NCI-H128 (cell line): ENCODE results near the gene CMIP.

ENCODE experiments used
- DNase-seq: peaks from one replicate; lab custom pipeline; 2025; ENCODE audit not compliant: unreplicated experiment; lab: John Stamatoyannopoulos, UW

CMIP gene

DNA sequence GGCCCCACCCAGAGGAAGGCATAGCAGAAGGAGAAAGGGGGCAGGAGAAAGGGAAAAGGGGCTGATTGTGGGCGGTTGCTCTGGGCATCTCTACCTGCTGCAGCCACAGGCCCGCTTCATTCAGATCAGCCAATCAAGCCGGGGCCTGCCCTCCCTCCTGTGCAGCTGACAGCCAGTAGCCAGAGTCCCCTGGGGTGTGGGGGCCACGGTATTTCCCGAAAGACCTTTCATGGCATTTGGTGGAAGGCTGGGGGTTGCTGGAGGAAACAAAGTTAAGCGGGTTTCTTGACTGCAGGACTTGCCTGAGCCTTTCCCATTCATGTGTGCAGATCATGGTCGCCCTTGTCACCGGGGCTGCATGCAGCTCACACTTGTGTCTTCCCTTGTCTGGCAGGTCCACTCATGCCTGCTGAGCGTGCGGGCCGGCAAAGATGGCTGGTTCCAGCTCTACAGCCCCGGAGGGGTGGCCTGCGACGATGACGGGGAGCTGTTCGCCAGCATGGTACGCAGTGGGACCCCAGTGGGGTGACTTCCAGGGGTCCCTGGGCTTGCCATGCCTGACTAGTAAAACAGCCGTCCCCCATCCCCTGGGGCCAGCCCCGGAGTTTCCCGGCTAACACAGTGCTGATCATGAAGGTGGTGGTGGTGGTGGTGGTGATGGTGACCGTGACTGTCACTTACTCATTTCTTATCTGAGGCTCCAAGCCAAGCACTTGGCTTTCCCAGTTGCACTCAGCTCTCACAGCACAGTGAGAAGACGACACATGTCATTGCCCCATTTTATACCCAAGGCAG, 251.8 kb downstream of the CMIP start:
- DNase-seq, result no peak

DNA sequence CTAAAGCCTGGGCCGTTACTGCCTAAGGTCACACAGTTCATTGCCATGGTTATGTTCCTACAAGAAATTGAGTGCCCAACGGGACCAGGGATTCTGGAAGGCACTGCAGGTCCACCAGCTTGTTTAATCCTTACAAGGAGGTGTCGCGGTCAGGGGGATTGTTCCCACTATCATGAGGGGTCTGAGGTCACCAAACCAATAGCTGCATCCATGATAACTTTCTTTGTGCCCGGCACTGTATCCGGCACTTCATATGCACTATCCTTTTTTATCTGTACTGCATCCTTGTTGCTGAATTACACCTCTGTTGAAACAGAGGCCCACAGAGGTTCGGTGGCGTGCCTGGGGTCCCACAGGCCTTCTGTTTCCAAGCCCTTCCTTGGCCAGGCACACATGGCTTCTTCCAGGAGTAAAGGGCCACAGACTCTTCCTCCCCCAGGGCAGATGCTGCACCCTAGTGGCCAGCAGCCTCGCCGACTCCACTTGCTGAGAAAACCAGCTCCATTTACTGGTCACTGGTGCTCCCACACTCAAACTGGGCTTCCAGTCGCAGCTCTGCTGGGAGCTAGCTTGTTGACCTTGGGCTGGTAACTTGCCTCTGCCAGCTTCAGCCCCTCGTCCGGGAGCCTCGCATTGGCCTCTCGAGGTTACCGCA, 252.5 kb downstream of the CMIP start:
- DNase-seq, result no peak

DNA sequence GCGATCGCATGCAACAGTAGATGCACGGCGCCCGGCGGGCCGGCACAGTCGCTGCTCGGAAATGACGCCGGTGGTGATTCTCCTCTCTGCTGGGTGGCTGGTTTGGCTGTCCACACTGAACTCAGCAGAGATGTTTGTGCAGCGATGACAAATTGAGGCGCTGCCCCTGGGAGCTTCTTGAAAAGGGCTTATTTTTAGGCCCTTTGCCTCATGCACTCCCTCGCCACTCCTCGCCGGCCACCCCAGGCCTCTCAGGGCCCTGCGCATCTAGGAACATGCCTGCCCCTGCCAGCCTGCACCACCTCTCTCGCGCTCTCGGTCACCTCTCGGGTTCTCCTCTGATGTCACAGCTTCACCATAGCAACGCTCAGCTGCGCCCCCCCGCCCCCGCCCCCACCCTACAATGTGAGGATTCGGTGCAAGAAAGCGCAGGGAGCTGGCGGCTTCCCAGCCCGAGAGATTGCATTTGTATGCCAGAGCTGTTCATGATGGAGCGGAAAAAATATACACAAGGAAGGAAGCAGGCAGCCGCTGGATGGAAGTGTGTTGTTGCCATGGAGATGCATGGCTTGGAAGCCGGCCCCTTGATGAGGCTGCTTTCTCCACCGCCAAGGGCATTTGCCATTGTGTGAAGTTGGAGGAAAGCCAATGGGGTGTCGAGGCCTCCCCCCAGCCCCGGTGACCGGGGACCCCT, 253.2 kb downstream of the CMIP start:
- no peak for DNase-seq

DNA sequence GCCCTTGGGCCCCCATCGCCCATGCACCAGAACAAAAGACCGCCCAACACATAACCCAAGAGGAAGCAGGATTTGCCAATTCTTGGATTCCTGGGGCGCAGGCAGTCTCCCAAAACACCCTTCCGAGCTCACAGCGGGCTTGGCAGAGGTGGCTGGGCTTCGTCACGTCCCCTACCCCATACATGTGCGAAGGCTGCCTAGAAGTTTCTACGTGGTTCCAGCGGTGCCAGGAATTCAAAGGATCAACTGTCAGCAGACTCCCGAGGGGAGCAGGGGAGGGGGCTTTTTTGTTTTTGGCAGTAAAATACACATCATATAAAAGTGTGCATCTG, 253.7 kb downstream of the CMIP start:
- no peak for DNase-seq

DNA sequence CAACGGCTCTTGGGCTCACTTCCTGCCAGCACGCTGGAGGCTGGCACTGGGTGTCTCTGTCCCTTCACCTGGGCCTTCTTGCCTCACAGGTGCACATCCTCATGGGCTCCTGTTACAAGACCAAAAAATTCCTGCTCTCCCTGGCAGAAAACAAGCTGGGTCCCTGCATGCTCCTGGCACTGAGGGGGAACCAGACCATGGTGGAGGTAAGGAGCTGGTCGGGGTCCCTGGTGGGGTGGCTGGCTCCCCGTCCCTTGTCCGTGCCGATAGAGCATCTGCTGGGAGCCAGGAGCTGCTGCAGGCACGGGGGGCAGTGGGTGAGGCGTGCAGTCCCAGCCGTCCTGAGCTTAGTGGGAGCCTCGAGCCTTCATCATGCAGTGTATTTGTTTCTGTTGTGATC, 255.0 kb downstream of the CMIP start:
- no peak for DNase-seq

DNA sequence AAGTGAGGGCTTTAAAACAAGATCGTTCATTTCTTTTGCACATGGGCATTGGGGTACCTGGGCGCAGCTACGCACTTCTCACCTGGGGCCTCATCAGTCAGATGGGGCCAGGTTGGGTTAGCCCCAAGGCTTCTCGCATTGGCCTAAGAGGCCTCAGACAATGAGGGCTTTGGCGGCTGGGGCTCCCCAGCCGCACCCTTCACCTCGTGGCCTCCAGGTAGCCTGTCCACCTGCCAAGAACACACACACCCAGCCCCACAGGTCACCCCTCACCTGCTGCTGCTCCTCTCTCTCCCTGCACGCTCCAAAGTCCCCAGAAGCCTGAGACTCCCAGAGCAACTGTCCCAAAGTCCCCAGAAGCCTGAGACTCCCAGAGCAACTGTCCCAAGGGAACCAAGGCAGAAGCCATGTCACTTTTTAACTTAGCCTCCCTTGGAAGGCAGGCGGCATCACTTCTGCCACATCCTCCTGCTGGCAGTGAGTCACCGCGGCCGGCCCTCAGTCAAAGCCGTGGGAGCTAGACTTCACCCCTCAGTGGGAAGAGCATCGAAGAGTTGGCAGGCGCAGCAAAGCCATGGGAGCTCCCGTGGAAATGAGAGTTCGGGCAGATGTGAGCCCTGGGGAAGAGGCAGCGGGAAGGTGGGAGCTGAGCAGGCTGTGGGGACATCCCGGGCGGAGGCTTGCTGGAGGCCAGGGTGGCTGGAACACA, 255.6 kb downstream of the CMIP start:
- no peak for DNase-seq

DNA sequence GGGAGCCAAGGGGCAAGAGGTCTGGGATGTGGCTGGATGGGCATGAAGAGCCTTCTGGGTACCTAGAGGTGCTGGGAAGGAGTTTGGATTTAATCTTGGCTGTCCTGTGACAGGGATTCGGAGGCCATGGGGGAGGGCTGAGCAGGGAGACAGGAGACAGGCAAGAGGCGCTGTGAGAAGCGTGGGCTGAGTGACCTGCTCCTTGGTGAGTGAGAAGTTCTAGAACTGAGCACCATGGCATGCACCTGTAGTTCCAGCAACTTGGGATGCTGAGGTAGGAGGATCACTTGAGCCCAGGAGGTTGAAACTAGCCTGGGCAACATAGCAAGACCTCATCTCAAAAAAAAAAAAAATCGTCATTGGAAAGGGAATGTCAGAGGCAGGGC, 256.2 kb downstream of the CMIP start:
- DNase-seq, result no peak

DNA sequence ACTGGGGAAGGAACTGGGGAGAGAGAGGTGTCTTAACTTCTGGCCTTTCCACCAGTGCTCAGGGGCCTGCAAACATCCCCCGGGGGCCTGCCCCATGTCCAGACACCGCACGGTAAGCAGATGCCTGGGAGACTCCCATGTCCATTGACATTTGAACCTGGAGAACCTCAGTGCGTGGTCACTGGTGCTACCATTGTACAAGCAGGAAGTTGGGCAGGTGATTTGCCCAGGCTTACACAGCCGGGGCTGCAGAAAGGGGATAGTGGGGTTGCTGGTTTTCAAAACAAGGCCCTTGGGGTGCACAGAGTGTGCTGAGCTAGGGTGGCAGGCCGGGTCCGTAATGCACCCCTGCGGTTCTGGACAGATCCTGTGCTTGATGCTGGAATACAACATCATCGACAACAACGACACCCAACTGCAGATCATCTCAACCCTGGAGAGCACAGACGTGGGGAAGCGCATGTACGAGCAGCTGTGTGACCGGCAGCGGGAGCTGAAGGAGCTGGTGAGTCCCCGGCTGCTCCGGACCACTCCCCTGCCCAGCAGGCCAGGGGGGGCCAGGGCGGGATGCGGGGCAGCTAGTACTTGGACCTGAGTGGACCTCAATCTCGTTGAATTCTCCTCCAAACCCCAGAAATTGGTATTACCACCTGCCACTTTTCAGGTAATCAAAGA, 256.8 kb downstream of the CMIP start:
- no peak for DNase-seq

DNA sequence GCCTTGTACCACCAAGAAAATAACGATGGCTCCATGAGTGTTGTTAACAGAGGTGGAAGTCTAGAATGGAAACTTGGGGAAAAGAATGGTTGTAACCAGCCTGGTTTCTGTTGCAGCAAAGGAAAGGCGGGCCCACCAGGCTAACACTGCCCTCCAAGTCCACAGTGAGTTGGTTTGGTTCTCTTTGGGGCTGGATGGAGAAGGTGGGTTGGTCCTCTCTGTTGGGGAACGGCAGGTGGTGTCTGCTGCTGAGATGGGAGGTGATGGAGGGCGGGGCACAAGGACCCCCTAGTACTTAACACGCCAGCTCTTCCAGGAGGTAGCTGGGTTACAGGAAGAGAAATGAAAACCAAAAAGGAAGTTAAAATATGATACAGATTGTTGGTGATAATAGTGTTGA, 257.9 kb downstream of the CMIP start:
- no peak for DNase-seq

DNA sequence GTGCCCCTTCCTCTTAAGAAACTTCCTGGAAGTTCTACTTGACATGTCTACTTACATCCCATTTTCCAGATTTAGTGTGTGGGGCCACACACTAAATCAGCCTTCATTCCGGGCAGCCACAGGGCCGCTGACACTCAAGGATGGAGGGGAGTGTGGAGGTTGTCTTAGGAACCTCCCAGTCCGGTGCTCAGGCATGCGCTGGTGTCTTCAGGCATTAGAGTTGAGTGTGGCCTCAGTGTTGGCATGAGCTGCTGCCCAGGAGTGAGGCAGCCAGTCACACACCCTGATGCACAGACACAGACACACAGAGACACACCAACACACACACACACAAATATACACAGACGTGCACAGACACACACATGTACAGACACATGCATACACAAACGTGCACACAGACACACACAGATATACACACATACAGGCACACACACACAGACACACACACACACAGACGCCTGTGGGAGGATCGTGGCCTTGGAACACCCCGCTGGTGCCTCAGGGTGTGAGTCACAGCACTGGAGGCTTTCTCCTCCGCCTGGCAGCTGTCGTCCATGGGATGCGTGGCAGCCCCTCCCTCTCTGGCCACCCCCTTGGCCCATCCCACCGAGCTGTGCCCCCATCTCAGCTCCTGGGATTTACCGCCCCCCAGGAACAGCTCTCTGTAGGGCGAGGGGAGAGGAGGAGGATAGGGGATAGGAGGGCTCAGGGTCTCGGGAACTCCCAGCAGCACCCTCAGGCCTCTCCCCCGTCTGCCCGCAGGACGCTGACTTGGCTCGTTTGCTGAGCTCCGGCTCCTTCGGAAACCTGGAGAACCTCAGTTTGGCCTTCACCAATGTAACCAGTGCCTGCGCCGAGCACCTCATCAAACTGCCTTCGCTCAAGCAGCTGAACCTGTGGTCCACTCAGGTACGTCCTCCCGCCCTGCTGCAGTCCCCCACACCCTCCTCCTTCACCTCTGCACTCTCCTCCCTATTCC, 258.9 kb downstream of the CMIP start:
- DNase-seq, result no peak

DNA sequence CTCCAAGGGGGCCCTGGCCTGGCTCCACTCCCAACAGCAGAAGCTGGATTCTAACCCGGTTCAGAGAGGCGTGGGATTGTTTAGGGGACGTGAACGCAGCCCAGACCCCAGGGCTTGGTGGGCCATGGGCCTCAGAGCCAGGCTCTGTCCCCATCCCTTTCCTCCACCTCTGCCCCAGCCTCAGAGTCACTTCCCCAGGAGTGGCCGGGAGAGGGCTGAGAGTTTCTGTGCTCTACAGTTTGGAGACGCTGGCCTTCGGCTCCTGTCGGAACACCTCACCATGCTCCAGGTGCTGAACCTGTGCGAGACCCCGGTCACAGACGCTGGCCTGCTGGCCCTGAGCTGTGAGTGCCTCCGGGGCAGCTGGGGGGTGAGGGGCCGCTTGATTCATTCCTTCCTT, 260.7 kb downstream of the CMIP start:
- no peak for DNase-seq

DNA sequence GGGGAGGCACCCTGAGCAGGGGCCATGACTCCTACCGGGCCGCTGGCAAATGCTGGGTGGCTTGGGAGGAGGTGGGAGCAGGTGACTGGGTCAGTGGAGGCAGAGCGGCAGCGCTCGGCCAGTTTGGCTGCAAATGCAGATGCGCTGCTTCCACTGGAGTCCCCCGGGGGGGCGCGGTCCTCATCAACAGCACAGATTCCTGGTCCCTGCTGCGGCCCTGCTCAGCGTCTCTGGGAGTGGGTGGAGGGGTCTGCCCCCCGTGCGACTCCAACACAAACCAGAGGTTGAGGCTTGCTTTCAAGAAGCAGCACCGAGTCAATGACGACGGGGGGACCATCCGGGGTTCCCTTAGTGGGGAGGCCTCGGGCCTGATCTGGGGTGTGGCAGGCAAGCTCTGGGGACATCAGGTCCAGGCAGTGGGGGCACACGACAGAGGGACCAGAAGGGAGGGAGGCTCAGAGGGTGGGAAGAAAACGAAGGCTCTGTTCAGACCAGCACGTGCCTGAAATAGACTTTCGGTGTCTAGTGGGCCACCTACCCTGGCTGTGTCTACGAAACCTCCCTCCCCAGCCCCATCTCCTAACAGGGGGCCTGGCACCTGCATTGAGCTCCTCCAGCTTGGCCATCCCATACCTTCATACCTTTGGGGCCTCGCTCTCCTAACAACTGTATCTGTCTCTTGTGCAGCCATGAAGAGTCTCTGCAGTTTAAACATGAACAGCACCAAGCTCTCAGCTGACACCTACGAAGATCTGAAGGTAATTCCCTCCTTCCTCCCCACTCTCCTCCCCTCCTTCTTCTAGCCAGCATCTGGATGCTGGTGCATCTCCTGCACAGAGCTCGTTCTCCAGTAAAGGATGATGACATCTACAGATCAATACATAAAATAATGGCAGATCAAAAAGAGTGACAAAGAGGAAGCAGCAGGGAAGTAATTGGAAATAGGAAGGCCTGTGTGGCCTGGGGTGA, 262.0 kb downstream of the CMIP start:
- DNase-seq, result no peak

DNA sequence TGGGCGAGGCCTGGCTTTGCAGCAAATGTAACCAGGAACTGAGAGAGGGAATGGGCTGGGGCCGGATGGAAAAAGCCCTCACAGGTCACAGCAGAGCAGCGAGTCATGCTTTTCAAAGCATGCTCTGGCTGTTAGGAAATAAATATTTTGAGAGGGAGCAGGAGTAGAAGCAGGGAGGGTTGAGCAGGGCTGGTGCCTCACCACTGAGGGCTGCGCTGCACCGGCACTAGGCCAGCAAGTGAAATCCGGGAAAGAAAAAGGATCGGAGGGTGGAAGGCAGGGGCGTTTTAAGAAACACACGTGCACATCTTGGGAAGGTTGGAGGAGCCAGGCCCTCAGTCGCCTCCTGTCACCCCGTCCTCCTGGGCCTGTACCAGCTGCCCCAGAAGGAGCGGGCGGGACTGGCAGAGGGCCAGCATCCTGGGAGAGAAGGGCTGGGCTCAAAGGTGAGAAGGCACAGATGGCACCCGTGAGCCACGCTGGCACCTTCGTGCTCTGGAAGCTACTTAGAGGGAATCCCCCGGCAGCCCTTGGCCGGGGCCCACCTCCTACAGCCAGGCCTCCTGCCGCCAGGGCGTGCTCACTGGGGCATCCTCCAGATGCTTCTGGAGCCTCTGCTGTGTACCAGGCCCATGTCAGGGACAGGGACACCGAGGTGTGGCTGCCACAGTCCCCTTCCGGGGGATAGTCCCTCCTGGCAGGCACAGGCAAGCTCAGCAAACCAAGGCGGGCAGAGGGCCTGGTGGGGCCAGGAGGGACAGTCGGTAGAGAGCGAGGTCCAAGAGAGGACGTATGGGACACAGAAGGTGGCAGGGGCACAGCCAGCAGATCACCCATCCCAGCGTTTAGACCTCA, 263.0 kb downstream of the CMIP start:
- no peak for DNase-seq

DNA sequence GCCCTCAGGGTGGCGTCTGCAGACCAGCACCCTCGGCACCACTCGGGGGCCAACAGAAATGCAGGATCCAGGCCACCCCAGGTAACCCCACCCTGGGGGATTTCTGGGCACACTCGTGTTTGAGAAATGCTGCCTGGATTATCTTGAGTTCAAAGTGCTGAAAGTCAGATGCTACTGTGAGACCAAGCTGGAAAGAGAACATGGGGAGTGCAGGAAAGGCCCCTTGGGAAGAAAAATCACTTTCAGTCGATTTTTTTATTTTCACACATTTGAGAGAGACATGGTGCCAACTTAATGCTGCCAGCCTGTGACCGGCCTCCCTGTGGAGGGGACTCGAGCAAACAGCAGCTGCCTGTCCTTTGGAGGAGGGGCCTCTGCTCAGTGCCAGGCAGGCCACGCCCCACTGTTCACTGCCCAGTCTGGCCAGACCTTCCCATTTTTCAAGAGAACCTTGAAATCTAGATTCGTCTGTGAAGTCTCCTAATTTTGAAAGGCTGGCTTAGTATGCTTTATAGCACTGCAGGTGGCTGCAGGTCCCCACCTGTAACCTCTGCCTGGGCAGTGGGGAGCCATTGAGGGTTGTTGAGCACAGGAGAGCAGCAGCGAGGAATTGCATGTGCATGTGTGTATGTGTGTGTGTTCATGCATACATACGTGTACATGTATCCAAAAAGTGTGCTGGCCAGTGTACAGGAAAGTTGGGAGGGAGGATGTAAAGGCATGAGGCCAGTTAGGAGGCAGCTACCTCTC, 263.8 kb downstream of the CMIP start:
- DNase-seq, result no peak

DNA sequence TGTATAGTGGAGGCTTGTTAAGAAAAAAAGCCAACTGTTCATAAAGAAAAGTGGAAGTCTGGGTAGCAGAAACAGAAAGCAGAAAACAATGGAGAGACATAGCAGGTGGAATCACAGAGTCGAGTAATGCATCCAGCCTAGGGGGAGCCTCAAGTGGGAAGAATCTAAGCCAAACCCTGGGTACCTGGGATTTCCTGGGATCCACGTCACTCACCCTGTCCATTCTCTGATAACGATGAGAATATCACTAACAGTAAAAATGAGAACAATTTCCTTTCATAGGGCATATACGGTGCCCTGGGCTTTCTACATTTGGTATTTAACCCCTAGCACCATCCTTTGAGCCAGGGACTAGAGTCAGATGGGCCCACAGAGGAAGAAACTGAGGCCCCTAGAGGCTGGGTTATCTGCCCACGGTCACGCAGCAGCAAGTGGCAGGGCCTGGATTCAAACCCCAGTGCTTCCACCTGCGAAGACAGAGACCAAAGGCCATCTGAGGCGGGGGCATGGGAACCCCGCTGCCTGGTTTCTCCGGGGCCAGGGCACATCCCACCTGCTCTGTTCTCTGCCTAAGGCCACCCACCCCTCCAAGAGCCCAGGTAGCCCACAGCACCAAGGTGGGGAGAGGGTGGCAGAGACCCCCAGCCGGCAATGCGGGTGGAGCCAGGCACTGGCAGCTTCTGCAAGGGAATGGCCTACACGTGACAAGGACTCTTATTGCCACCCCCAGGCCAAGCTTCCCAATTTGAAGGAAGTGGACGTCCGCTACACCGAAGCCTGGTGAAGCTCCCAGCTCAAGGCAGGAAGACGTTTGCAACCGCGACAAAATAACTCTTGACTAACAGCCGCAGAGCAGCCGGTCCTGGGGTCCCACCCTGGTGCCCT, 264.6 kb downstream of the CMIP start:
- no peak for DNase-seq

DNA sequence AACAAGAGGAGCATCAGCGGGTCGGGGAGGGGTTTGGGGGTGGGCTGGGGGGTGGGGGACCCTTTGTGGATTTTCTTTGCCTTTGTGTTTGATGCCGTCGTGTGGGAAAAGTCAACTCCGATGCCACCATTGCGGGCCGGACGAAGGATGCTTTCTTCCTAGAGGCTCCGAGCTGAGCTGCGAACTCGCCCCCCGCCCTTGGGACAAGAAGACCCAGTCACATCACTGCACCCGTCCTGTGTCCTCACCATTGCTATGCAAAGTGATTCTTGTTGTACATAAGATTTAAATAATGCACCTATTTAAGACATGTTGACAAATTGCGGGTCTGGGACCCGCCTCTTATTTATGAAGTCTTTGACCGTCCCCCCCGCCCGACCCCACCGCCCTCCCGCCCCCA, 265.4 kb downstream of the CMIP start:
- DNase-seq, result no peak
